Fibroblast of gingiva (primary cell): Measurements from ENCODE around the gene PEAK3.
A peak's percentile ranks its signal among the peaks of the same experiment; 100 is the strongest.
"Not testable (repeated sequence)": the region's sequence is repeated elsewhere in the genome, so short reads cannot be mapped to it uniquely, and the experiment has no call there.

Experiments used
- DNase-seq: peaks from one replicate; pipeline ENCODE4 v3.0.0-alpha.2; 2011; ENCODE audit warnings: low read depth

Gene PEAK3

DNA sequence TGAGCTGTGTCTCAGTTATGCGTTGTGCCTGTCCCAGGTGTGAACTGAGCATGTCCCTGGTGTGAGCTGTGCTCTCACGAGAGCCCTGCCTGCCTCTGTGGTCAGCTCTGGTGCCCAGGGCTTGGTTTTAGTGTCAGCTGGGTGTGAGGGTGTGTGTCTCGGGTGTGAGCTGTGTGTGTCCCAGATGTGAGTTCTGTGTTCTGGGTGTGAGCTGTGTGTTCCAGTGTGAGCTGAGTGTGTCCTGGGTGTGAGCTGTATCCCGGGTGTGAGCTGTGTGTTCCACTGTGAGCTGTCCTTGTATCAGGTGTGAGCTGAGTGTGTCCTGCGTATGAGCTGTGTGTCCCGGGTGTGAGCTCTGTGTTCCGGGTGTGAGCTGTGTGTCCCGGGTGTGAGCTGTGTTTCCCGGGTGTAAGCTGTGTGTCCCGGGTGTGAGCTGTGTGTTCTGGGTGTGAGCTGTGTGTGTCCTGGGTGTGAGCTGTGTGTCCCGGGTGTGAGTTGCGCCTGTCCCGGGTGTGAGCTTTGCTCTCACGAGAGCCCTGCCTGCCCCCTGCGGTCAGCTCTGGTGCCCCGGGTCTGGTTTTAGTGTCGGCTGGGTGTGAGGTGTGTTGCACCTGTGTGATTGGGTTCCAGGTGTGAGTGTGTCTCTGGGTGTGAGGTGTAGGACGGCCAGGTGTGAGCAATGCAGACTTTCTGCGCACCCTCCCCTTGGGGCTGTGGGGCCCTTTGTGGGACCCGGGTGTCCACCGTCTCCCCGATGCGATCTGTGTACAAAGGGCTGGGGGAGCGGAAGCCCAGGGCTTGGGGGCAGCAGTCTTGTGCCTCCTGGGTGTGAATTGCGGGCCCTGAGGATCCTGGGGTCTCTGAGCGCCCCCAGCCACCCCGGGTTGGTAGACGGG is 7.1 kb upstream of the PEAK3 start:
- DNase-seq: no peak

GRCh38 chr19:2288338-2288817 is 6.4 kb upstream of the PEAK3 start:
- DNase-seq: no peak

DNA sequence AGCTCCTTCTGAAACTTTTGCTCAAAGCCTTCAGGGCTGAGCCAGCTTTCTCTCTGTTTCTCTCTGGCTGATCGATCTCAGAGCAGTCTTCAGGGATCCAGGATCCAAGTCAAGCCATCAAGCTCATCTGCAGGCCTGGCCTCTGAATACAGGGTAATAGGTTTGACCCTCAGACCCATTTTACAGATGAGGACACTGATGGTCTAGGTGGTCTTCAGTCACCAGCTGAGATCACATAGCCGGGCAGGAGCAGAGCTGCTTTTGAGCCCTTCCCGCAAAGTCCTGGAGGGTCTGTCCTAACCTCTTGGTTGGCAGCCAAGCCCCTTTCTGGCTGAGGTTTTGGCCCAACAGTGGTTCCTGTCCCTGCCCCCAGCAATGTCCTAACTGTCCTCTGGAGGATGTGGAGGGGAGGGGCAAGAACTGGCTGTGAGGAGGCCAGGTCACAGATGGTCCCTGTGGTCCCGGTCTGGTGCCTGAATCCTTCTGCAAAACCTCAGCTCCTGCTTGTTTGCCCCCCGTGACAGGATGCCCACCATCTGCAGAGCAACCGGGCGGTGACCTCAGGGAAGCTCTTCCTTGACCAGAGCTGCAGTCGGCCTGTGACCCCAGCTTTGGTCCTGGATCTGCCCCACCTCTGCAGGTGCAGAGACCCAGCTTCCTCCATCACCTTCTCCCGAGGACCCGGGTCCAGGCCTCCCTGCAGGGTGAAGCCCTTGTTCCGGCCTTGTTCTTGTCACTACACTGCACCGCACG is 5.8 kb upstream of the PEAK3 start:
- DNase-seq: no peak

GRCh38 chr19:2286402-2287140 is 4.6 kb upstream of the PEAK3 start:
- DNase-seq: no peak

DNA sequence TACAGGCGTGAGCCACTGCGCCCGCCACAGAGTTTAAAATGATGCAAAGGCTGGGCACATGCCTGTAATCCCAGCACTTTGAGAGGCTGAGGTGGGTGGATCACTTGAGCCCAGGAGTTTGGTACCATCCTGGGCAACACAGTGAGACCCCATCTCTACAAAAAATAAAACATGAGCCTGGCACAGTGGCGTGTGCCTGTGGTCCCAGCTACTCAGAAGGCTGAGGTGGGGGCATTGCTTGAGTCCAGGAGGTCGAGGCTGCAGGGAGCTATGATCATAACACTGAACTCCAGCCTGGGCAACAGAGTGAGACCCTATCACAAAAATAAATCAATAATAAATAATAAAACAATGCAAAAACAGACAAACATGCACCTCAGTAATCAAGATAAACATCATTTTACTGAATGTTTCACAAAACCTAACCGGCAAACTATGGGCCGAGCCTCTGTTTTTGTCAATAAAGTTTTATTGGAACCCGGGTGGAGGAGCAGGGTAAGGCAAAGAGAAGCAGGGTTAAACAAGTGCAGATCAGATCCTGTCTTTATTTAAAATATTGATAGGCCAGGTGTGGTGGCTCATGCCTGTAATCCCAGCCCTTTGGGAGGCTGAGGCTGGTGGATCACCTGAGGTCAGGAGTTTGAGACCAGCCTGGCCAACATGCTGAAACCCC is 2.0 kb upstream of the PEAK3 start:
- no peak for DNase-seq

DNA sequence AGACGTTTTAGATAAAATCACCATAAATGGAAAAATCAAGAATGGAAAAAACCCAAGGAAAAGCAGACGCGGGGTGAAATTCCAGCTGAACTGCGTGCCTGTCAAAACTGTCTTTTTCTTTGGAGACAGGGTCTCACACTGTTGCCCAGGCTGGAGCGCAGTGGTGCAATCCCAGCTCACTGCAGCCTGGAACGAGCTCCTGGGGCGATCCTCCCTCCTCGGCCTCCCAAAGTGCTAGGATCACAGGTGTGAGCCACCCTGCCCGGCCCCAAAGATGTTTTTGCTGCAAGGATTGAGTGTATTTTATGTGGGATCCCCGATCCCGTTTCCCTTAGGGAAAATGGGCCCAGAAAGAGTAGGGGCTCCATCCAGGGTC is 875 bp upstream of the PEAK3 start:
- no peak for DNase-seq

GRCh38 chr19:2281265-2282061 is 512 bp downstream of the PEAK3 start:
- not testable (repeated sequence) for DNase-seq

GRCh38 chr19:2280633-2281264 is 1.2 kb downstream of the PEAK3 start:
- no peak for DNase-seq

- no peak for DNase-seq
Measured at GRCh38 chr19:2278459-2279158, 3.4 kb downstream of the PEAK3 start.

- no peak for DNase-seq
Measured at GRCh38 chr19:2277138-2277537, 4.8 kb downstream of the PEAK3 start.

DNA sequence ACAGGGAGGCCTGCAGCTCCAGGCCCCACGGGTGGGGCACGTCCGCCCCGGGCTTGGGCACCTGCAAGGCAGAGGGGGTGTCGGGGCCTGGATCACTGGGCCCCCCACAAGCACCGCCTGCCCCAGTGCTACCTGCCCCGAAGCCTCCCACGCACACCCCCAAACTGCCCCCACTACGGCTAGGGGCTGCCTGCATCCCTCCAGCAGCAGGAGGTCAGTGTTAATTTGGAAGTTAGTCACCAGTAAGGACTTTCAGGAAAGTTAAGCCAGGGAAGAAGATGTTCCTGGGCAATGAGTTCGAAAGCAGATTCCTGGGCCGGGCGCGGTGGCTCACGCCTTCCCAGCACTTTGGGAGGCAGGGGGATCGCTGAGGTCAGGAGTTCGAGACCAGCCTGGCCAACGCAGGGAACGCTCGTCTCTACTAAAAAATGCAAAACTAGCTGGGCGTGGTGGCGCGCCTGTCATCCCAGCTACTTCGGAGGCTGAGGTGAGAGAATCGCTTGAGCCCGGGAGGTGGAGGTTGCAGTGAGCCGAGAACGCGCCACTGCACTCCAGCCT is 5.5 kb downstream of the PEAK3 start:
- DNase-seq: no peak

DNA sequence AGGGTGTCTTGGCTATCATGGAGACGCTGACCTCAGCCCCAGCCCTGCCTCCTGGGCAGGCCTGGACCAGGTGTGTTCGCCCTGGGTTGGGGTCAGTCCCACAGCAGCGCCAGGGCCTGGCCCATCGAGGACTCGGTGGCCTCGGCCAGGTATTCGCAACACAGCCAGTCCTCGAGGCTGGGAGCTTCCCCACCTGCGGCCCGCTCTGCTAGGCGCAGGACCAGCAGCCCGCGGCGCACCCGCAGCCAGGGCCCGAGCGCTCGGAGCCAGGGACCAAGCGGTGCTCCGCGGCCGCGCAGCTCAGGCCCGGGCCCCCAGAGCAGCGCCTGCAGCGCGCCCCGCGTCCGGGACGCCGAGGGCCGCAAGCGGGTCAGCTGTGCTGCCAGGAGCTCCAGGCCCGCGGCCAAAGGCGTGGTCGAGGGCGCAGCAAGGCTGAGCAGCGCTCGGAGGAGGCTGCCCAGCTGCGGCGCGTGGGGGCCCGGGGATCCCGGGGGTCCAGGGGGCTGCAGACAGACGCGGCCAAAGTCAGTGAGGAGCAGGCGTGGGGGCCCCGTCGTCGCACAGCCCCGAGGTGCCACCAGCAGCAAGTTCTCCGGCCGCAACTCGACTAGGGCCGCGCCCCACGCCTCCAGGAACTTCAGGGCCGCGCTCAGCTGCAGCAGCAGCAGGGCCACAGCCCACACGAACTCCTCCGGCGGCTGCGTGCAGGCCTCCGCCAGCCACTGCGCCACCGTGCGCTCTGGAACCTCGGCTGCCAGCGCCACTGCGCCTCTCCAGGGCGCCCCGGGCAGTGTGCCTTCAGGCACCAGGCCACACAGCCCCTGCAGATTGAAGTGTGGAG is 6.2 kb downstream of the PEAK3 start:
- no peak for DNase-seq

GRCh38 chr19:2274931-2275535 is 6.9 kb downstream of the PEAK3 start:
- peak; percentile 67 for DNase-seq

- DNase-seq: no peak
Measured at GRCh38 chr19:2274185-2274711, 7.7 kb downstream of the PEAK3 start.

- DNase-seq: peak; percentile 74
Measured at GRCh38 chr19:2273356-2274184, 8.4 kb downstream of the PEAK3 start.

- peak; percentile 56 for DNase-seq
Measured at GRCh38 chr19:2271234-2272103, 10.5 kb downstream of the PEAK3 start.
